Glomerular endothelial cell (primary cell): ENCODE measurements around the gene RFK. TPM values are rescaled to one million over a fixed set of nuclear protein-coding genes. Genes with fewer than 3 reads are reported as not detected.

ENCODE experiments used
- DNase-seq: peaks from one replicate; pipeline ENCODE4 v3.0.0-alpha.2; 2011; ENCODE audit warnings: low read depth, low spot score; ENCODE audit errors: extremely low read depth
- total RNA-seq: library from RNA; depleted of rRNA; stranded (reverse); fragments of >200 nt; gene quantifications from 2 replicates; pipeline ENCODE4 v1.2.3, GENCODE V29; 2015

Gene RFK
- total RNA-seq, 1 donor from 2014 or later: 26.0 TPM

GRCh38 chr9:76336027-76336426 lies 58.2 kb downstream of the RFK start:
- DNase-seq: no peak

Other genes with a start within 250 kb of the RFK start
- gene GCNT1, start 64.8 kb upstream of the RFK start, total RNA-seq: 1.7 and 2.6 TPM in 2 replicates